HG03135 (cell line): ENCODE results near the gene PRRX2.

ENCODE experiments used
- ATAC-seq: cut with Tn5 transposase; IDR thresholded peaks from one replicate; pipeline ENCODE4 v1.9.1; 2021; ENCODE audit warnings: mild to moderate bottlenecking, moderate library complexity; ENCODE audit not compliant: unreplicated experiment

PRRX2 gene

GRCh38 chr9:129665389-129665775, at the start of gene PRRX2:
Gene PRRX2, plus strand, starts transcription at chr9:129665647. Its CDS starts 221 bp downstream, at chr9:129665868.
- ATAC-seq, result no peak

- ATAC-seq, result no peak
Measured at GRCh38 chr9:129617167-129617566, 48.3 kb upstream of the PRRX2 start.

GRCh38 chr9:129619787-129620668, 45.4 kb upstream of the PRRX2 start:
- no peak for ATAC-seq

GRCh38 chr9:129620669-129621295, 44.7 kb upstream of the PRRX2 start, which contains the start of gene C9orf50:
Gene C9orf50, minus strand, starts transcription at chr9:129621101. Its CDS starts 527 bp downstream, at chr9:129620574.
- ATAC-seq, result no peak

- ATAC-seq, result no peak
Measured at GRCh38 chr9:129623331-129623730, 42.1 kb upstream of the PRRX2 start.

GRCh38 chr9:129624168-129624759, 41.2 kb upstream of the PRRX2 start:
- no peak for ATAC-seq

- no peak for ATAC-seq
Measured at GRCh38 chr9:129624947-129625346, 40.5 kb upstream of the PRRX2 start.

GRCh38 chr9:129626079-129626624, 39.3 kb upstream of the PRRX2 start, which contains the start of gene NTMT1:
Gene NTMT1, plus strand, starts transcription at chr9:129626163. Its CDS starts 6,541 bp downstream, at chr9:129632704.
- ATAC-seq, result peak; percentile 66

GRCh38 chr9:129626625-129627284, 38.7 kb upstream of the PRRX2 start:
- peak; percentile 28 for ATAC-seq

- no peak for ATAC-seq
Measured at GRCh38 chr9:129627556-129628440, 37.6 kb upstream of the PRRX2 start.

GRCh38 chr9:129628709-129629108, 36.7 kb upstream of the PRRX2 start:
- ATAC-seq, result no peak

GRCh38 chr9:129629251-129629820, 36.1 kb upstream of the PRRX2 start:
- no peak for ATAC-seq

GRCh38 chr9:129630967-129631673, 34.3 kb upstream of the PRRX2 start:
- no peak for ATAC-seq

- ATAC-seq, result no peak
Measured at GRCh38 chr9:129631674-129632129, 33.7 kb upstream of the PRRX2 start.

GRCh38 chr9:129632460-129632859, 33.0 kb upstream of the PRRX2 start:
- ATAC-seq, result no peak

- no peak for ATAC-seq
Measured at GRCh38 chr9:129633207-129633606, 32.2 kb upstream of the PRRX2 start.

- ATAC-seq, result no peak
Measured at GRCh38 chr9:129633848-129634247, 31.6 kb upstream of the PRRX2 start.
